Large intestine (tissue), 3 donors: ENCODE data around the gene CAMKK1. TPM values are rescaled to one million over a fixed set of nuclear protein-coding genes. Genes with fewer than 3 reads are reported as not detected.

Experiments used
- DNase-seq, 2 donors: peaks; one replicate each; pipeline versions ENCODE4 v3.0.0 to v3.0.0-alpha.2; 2013
- H3K27ac ChIP-seq: one replicate; pipeline ENCODE4 v1.5.1; 2013; ENCODE audit warnings: low read length
- H3K27me3 ChIP-seq: 2 replicates; pipeline ENCODE4 v1.6.1; 2013; ENCODE audit warnings: low read length; ENCODE audit not compliant: control insufficient read depth, insufficient read depth
- H3K36me3 ChIP-seq: 2 replicates; pipeline ENCODE4 v1.6.1; 2013; ENCODE audit warnings: low read length; ENCODE audit not compliant: control insufficient read depth, insufficient read depth
- H3K4me1 ChIP-seq: one replicate; pipeline ENCODE4 v1.6.1; 2013; ENCODE audit warnings: low read length; ENCODE audit not compliant: control insufficient read depth, insufficient read depth
- H3K4me3 ChIP-seq: one replicate; pipeline ENCODE4 v1.5.1; 2013; ENCODE audit warnings: low read length
- H3K9me3 ChIP-seq: one replicate; pipeline ENCODE4 v1.6.1; 2013; ENCODE audit warnings: mild to moderate bottlenecking, low read depth, low read length, moderate library complexity; ENCODE audit not compliant: control insufficient read depth
- WGBS: methylation state at CpG from one replicate; pipeline ENCODE4 v1.1.5; 2013; ENCODE audit warnings: low lambda C conversion rate; ENCODE audit not compliant: insufficient coverage; 5-methylcytosine and 5-hydroxymethylcytosine counted together
- polyA plus RNA-seq: library from polyadenylated mRNA; unstranded; fragments of 120-200 nt; gene quantifications from one replicate; pipeline ENCODE4 v1.2.1, GENCODE V29; 2013

Gene CAMKK1
- polyA plus RNA-seq, 1 donor, result 15.4 TPM

DNA sequence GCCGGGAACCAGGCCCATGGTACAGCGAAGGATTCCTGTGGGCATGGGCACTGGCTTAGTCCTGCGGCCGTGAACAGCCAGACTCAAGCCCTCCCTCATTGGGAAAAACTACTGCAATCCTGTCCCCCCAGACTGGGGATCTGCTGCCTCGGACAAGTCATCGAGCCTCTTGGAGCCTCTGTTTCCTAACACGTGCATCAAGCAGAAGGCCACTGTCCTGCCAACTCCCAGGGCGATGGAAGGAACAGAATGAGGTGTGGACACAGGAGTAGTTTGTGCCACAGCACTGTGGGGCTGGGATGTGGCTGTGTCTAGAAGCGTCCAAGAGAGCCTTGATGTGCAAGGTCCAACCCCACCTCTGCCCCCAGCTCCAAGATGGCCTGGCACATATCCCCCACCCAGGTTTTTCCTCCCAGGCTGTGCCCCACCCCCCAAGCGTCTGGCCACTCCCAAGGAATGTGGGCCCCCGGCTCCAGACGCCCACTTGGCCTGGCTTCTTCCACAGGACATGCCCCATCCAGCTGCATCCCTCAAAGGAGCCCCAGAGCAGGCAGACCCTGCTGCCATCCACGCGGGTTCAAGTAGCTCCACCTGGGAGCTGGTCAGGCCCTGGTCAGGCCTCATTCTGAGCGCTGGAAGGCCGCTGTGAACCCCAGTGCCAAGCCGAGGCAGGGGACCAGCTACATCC is 3.4 kb downstream of the CAMKK1 start:
- H3K4me1 ChIP-seq, result peaks cover 29% of the 10 kb centered on the region
- H3K27ac ChIP-seq, result no peak overlapping the region
- no CpG with 5 or more reads among the region's 17 CpGs for WGBS

DNA sequence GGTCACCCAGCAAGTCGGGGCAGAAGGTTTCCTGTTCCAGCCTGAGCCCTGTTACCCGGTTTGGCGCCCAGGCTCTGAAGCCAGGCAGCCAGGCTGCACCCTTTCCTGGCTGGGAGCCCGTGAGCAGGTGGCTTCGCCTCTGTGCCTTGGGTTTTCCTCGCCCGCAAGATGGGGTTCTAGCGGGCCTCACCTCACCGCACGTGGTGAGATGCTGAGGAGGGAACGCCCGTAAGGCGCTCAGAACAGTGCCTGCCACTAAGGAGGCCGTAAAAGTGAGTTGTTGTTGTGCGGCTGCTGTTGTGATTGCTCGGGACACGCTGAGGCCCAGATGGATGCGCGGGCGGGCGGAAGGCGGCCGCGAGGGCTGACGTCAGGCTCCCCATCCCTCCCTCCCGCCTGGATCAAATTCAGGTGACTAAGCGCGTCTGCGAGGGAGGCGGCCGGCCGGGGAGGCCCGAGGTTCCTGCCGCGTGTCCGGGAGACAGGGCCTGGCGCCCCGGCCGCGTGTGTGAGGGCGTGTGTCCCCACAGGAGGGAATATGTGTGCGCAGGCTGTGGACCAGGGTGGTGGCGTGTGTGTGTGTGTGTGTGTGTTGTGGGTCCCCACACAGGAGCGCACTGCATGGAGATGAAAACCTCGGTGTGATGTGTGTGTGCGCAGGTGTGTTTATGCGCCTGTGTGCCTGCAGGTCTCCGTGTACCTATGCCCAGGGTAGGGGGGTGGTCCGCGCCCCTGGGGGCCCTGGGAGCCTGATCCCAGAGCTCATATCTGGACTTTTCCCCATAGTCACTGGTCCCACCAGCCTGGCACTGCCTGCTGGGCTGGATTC is 4.3 kb downstream of the CAMKK1 start:
- Histone ChIP-seq H3K27me3 (no peaks in the 10 kb centered on the region), H3K4me3 (no peak overlapping the region), H3K27ac (peak overlapping the region; percentile 24), H3K9me3 (no peaks in the 10 kb centered on the region), H3K4me1 (peaks cover 20% of the 10 kb centered on the region), H3K36me3 (peaks cover 18% of the 10 kb centered on the region)
- WGBS, result no CpG with 5 or more reads among the region's 50 CpGs
- DNase-seq, result peak; percentile 54 to 78

More for the DNA sequence above, 3.4 kb downstream of the CAMKK1 start:
- Histone ChIP-seq H3K4me3 (no peak overlapping the region), H3K27me3 (no peaks in the 10 kb centered on the region), H3K9me3 (no peaks in the 10 kb centered on the region), H3K36me3 (peaks cover 10% of the 10 kb centered on the region)
- DNase-seq, result no peak

DNA sequence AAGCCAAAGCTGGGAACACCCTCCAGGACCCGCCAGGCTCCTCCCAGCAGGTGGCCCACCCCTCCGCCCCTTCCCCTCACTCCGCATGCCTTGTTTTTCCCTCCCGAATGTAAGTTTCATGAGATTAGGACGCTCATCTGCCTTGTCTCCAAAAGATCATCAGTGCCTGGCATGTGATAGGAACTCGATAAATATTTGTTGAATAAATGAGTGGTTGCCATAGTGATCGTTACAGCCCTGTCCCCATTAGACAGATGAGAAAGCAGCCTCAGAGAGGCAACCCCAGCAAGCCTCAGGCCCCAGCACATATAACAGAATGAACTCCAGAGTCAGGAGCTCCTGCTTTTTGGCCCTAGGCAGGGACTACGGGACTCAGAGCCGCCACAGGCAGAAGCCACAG is 5.0 kb downstream of the CAMKK1 start:
- H3K27ac ChIP-seq, result no peak overlapping the region
- H3K27me3 ChIP-seq, result no peaks in the 10 kb centered on the region
- H3K36me3 ChIP-seq, result peaks cover 21% of the 10 kb centered on the region
- no peak for DNase-seq
- H3K4me1 ChIP-seq, result peaks cover 19% of the 10 kb centered on the region
- H3K9me3 ChIP-seq, result no peaks in the 10 kb centered on the region
- WGBS, result no CpG with 5 or more reads among the region's 9 CpGs
- no peak overlapping the region for H3K4me3 ChIP-seq

DNA sequence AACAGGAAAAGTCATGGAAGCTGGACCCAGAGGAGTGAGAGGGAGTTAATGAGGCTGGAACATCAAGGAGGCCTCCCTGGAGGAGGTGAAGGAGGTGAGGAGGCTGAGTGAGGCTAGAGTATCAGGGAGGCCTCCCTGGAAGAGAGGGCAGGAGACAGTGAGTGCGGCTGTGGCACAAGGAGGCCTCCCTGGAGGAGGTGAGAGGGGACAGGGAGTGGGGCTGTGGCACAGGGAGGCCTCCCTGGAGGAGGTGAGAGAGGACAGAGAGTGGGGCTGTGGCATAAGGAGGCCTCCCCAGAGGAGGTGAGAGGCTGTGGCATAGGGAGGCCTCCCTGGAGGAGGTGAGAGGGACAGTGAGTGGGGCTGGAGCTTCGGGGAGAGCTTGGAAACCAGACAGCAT is 5.5 kb downstream of the CAMKK1 start:
- H3K4me3 ChIP-seq, result no peak overlapping the region
- no CpG with 5 or more reads among the region's 2 CpGs for WGBS
- no peak for DNase-seq
- no peaks in the 10 kb centered on the region for H3K27me3 ChIP-seq
- no peaks in the 10 kb centered on the region for H3K9me3 ChIP-seq
- H3K4me1 ChIP-seq, result peaks cover 19% of the 10 kb centered on the region
- peaks cover 22% of the 10 kb centered on the region for H3K36me3 ChIP-seq
- H3K27ac ChIP-seq, result no peak overlapping the region

DNA sequence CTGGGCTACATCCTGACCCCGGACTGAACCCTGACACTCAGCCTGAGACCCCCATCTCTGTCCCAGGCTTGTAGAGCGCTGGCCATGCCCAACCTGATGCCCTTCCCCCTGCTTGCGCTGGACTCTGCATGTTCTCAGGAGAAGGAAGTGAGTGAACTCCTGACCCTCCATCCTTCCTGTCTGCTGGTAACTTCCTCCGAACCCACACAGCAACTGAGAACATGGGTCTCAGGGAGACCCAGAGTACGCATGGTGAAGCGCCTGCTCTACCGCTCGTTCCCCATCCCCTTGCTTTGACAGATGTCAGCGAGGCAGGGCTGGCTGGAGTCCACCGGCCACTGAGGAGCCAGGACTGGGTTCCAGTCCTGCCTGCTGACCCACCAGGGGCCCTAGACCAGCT is 6.1 kb downstream of the CAMKK1 start:
- peaks cover 22% of the 10 kb centered on the region for H3K36me3 ChIP-seq
- no peak overlapping the region for H3K27ac ChIP-seq
- peaks cover 16% of the 10 kb centered on the region for H3K4me1 ChIP-seq
- H3K4me3 ChIP-seq, result no peak overlapping the region
- H3K27me3 ChIP-seq, result no peaks in the 10 kb centered on the region
- no CpG with 5 or more reads among the region's 10 CpGs for WGBS
- H3K9me3 ChIP-seq, result no peaks in the 10 kb centered on the region
- no peak for DNase-seq

DNA sequence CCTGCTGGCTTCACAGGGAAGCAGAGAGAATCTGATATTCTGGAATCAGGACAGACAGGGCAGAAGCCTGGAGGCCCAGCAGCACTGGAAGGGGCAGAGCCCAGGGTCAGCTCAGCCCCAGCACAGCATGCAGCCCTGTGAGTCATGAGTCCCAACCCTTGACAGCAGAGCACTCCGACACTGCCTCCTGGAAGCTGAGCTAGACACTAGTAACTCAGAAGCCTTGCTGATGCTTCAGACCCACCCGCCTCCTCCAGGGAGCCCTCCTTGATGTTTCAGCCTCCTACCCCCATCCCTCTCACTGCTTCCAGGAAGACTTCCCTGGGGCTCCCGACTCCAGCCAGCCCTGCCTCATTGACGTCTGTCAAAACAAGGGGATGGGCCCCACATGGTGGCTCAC is 6.9 kb downstream of the CAMKK1 start:
- Histone ChIP-seq H3K27ac (no peak overlapping the region), H3K4me1 (peaks cover 13% of the 10 kb centered on the region)

DNA sequence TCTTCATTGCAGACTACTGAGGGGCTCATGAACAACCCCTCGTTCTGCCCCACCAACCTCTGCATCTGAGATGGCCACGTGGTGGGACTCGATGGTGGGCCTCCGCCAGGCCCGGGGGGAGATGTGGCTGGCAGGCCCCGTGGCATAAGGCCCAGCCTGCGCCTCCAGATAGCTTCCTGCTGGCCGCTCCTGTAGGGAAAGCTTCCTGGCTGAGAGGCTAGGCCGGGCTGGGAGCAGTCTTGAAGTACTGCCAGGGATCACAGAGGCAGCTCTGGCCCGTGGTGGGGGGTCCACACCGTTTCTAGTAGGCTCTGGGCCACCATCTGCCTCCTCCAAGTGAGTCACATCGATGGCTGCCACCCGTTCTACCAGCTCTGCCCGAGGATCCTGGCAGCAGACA is 7.6 kb downstream of the CAMKK1 start:
- Histone ChIP-seq H3K27me3 (no peaks in the 10 kb centered on the region), H3K4me1 (peaks cover 14% of the 10 kb centered on the region), H3K9me3 (no peaks in the 10 kb centered on the region), H3K4me3 (no peak overlapping the region), H3K36me3 (peaks cover 22% of the 10 kb centered on the region), H3K27ac (no peak overlapping the region)
- DNase-seq, result no peak
- no CpG with 5 or more reads among the region's 14 CpGs for WGBS

More for the DNA sequence above, 6.9 kb downstream of the CAMKK1 start:
- 100% methylated on average over 1 of the region's 4 CpGs for WGBS
- Histone ChIP-seq H3K4me3 (no peak overlapping the region), H3K27me3 (no peaks in the 10 kb centered on the region), H3K36me3 (peaks cover 22% of the 10 kb centered on the region), H3K9me3 (no peaks in the 10 kb centered on the region)
- no peak for DNase-seq

DNA sequence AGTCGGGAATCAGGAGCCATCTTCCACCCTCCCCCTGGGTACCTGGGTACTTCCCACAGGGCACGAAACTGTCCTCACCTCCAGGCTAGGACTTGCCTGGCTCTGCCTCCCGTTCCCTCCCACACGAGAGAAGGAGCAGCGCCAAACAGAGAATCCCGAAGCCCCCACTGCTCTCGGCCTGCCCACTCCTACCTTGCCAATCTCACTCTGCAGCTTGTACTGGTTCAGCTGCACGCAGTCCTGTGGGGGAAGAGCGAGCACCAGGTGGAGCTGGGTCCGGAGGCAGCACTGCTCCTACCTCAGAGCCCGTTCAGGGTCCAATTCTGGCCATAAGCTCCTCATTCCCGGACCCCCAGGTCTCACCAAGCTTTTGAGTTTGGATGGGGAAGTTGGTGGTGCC is 8.7 kb downstream of the CAMKK1 start:
- Histone ChIP-seq H3K27ac (no peak overlapping the region), H3K4me3 (no peak overlapping the region), H3K9me3 (no peaks in the 10 kb centered on the region), H3K27me3 (no peaks in the 10 kb centered on the region), H3K4me1 (peaks cover 25% of the 10 kb centered on the region), H3K36me3 (peaks cover 22% of the 10 kb centered on the region)
- DNase-seq, result no peak
- no CpG with 5 or more reads among the region's 12 CpGs for WGBS

DNA sequence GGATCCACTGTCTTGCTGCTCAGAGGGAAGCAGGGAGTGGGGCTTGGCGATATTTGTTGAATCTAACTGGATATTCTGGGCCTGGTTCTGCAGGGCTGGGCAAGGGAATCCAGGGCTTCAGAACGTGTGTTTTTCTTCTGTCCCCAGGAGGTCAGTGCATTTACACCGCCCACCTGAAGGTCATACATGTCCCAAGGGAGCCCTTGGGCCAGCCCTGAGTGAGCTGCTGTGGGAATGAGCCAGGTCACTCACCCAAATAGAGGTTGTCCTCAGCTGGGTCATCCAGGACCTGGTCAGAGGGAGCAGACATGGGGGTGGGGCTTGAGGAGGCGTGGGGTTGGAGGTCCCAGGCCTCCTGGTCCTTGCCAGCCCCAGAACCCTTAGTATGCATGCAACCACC is 10.6 kb downstream of the CAMKK1 start:
- Histone ChIP-seq H3K4me1 (peaks cover 14% of the 10 kb centered on the region), H3K27ac (no peak overlapping the region), H3K36me3 (peaks cover 26% of the 10 kb centered on the region), H3K9me3 (no peaks in the 10 kb centered on the region), H3K27me3 (no peaks in the 10 kb centered on the region), H3K4me3 (no peak overlapping the region)
- WGBS, result no CpG with 5 or more reads among the region's 4 CpGs
- no peak for DNase-seq

DNA sequence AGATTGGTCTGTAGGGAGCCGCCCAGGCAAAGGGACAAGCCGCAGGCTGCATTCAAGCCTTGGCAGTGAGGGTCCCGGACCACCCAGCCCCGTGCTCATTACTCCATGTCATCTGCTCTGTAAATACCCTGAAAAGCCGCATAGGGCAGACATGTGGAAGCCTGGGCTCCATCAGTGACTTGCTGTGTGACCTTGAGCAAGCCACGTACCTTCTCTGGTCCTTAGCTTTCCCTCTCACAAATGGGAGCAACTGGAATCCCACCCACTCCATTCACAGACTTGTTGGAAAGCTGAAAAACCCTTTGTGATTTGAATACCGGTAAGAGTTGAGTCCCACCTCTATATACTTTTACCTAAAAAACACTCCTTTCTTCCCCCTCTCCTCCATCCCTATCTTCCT is 11.9 kb downstream of the CAMKK1 start:
- no CpG with 5 or more reads among the region's 7 CpGs for WGBS
- Histone ChIP-seq H3K9me3 (no peaks in the 10 kb centered on the region), H3K4me1 (peaks cover 14% of the 10 kb centered on the region), H3K4me3 (no peak overlapping the region), H3K36me3 (peaks cover 36% of the 10 kb centered on the region), H3K27ac (no peak overlapping the region), H3K27me3 (no peaks in the 10 kb centered on the region)
- DNase-seq, result no peak
